H1 (cell line): ENCODE measurements around the gene PXDN. TPM values are rescaled to one million over a fixed set of nuclear protein-coding genes. Genes with fewer than 3 reads are reported as not detected.

Source experiments
- E2F6 ChIP-seq: IDR thresholded peaks from 2 replicates; pipeline ENCODE4 v1.6.1; 2012; ENCODE audit warnings: inconsistent platforms
- EGR1 ChIP-seq: IDR thresholded peaks from 2 replicates; pipeline ENCODE4 v1.6.1; 2011; ENCODE audit warnings: low read depth, low read length, borderline replicate concordance
- EP300 ChIP-seq, 2 experiments: IDR thresholded peaks; 1 replicate in 1 of 2; 2 replicates in 1 of 2; pipeline ENCODE4 v1.6.1; 2011 to 2012; ENCODE audit warnings: low read depth in 2 of 2, low read length in 2 of 2, mild to moderate bottlenecking in 2 of 2, borderline replicate concordance in 1 of 2, inconsistent platforms in 1 of 2, moderate library complexity in 1 of 2
- KDM4A ChIP-seq: IDR thresholded peaks from one replicate; pipeline ENCODE4 v1.7.1; 2012; ENCODE audit warnings: low read depth, mild to moderate bottlenecking, moderate library complexity, low read length, inconsistent platforms; ENCODE audit not compliant: severe bottlenecking
- SP1 ChIP-seq: IDR thresholded peaks from 2 replicates; pipeline ENCODE4 v1.6.1; 2011; ENCODE audit warnings: low read depth, low read length
- SP4 ChIP-seq: IDR thresholded peaks from 2 replicates; pipeline ENCODE4 v1.6.1; 2012; ENCODE audit warnings: low read length, inconsistent platforms
- TEAD4 ChIP-seq: IDR thresholded peaks from 2 replicates; pipeline ENCODE4 v1.6.1; 2012; ENCODE audit warnings: low read depth, low read length, inconsistent platforms, mixed read lengths
- polyA plus RNA-seq, 7 experiments: library from polyadenylated mRNA; depleted of rRNA in 3 of 7; stranded (reverse) in 5 of 7; unstranded in 2 of 7; fragments of >200 nt in 5 of 7; fragments of 200-250 nt in 2 of 7; gene quantifications; 1 replicate in 5 of 7; 2 replicates in 1 of 7; 4 replicates in 1 of 7; pipeline versions ENCODE4 v1.2.1 to v1.2.3, GENCODE V29; 2011 to 2013; ENCODE audit warnings: missing spikeins in 2 of 7, mixed read lengths in 2 of 7
- total RNA-seq: library from RNA; stranded (reverse); fragmentation: NEBNext Ultra II Directional; extraction: Animal tissue kit (Norgen Biotek cat#: 25700); gene quantifications from 2 replicates; pipeline ENCODE4 v1.2.1, GENCODE V29; 2021

Gene PXDN
- total and polyA plus RNA-seq, 2 of the 8 experiments (the other 6 are each of a cell fraction or from before 2014, with no cell fraction given): 104 to 141 TPM

GRCh38 chr2:1755436-1756191, 11.3 kb upstream of the PXDN start (continued):
- TF ChIP-seq EP300 (IDR thresholded peaks at IDR 0.05; ENCODE audit: borderline replicate concordance in 1 of 2, low read depth in 2 of 2, low read length in 2 of 2) (no peak), TEAD4 (no peak), E2F6 (no peak), SP1 (no peak), KDM4A (no peak), SP4 (no peak), EGR1 (no peak)
